Panc1 (cell line): ENCODE data around the gene STAM2.

Experiments used
- POLR2AphosphoS5 ChIP-seq: IDR thresholded peaks from 2 replicates; pipeline ENCODE4 v1.6.1; 2012; ENCODE audit warnings: mild to moderate bottlenecking, low read depth, low read length, moderate library complexity
- SIN3A ChIP-seq: IDR thresholded peaks from 2 replicates; pipeline ENCODE4 v1.6.1; 2012; ENCODE audit warnings: low read depth, mild to moderate bottlenecking, low read length, moderate library complexity, borderline replicate concordance; ENCODE audit not compliant: insufficient read depth
- TCF7L2 ChIP-seq: IDR thresholded peaks from 2 replicates; pipeline ENCODE4 v1.6.1; 2011; ENCODE audit warnings: mild to moderate bottlenecking, low read depth, low read length, inconsistent platforms
- TF ChIP-seq, protein P1 (sequence below): fragments of 450-650 bp; IDR thresholded peaks from 2 replicates; pipeline ENCODE4 v1.5.1; 2017; ENCODE audit warnings: mild to moderate bottlenecking

DNA sequence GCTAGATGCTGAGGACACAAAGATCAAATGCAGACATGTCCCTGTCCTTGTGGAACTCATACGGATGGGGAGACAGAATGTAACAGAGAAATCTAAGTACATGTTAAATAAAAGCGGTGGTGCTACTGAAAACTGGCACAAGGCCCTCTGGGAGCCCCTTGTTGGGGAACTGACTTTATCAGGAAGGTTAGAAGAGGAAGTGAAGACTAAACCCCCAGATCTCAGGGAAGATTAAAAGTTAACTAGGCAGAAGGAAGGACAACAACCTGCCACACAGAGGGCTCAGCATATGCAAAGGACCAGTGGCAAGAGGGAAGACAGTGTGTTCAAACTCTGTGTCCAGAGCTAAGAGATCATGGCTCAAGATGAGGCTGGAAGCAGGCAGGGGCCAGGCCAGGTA, 81.5 kb downstream of the STAM2 start:
- TF ChIP-seq SIN3A (no peak), POLR2AphosphoS5 (no peak), TCF7L2 (no peak)
- TF ChIP-seq, protein P1, sequence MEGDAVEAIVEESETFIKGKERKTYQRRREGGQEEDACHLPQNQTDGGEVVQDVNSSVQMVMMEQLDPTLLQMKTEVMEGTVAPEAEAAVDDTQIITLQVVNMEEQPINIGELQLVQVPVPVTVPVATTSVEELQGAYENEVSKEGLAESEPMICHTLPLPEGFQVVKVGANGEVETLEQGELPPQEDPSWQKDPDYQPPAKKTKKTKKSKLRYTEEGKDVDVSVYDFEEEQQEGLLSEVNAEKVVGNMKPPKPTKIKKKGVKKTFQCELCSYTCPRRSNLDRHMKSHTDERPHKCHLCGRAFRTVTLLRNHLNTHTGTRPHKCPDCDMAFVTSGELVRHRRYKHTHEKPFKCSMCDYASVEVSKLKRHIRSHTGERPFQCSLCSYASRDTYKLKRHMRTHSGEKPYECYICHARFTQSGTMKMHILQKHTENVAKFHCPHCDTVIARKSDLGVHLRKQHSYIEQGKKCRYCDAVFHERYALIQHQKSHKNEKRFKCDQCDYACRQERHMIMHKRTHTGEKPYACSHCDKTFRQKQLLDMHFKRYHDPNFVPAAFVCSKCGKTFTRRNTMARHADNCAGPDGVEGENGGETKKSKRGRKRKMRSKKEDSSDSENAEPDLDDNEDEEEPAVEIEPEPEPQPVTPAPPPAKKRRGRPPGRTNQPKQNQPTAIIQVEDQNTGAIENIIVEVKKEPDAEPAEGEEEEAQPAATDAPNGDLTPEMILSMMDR = no peak
